ENCODE data around the gene IRAG1.
A peak's percentile ranks its signal among the peaks of the same experiment; 100 is the strongest.

The IRAG1 gene

GRCh38 chr11:10674911-10675440 lies 18.6 kb downstream of the IRAG1 start (continued):
- no peak for TF ChIP-seq ZNF184 (tag by site-specific recombination; IDR thresholded peaks at IDR 0.05)
- no peak for TF ChIP-seq ZNF239 (tag by site-specific recombination; IDR thresholded peaks at IDR 0.05)
- no peak for TF ChIP-seq ZNF776 (tag by site-specific recombination; IDR thresholded peaks at IDR 0.05; ENCODE audit: borderline replicate concordance)
- TF ChIP-seq ZBTB1 (tag by site-specific recombination; IDR thresholded peaks at IDR 0.05): no peak
- no peak for TF ChIP-seq ZNF48 (tag by site-specific recombination; IDR thresholded peaks at IDR 0.05)
- no peak for TF ChIP-seq YY2 (tag by site-specific recombination; IDR thresholded peaks at IDR 0.05)
- TF ChIP-seq ZNF280D (tag by site-specific recombination; IDR thresholded peaks at IDR 0.05): no peak

- Histone ChIP-seq H3K36me3 (ENCODE audit: control insufficient read depth in 2 of 2, insufficient read depth in 1 of 2, low read length in 2 of 2) (no peaks in the 10 kb centered on the region), H3K27ac (ENCODE audit: extremely low read depth, low read depth, low read length) (no peak overlapping the region), H3K4me1 (ENCODE audit: control insufficient read depth, insufficient read depth, low read length) (no peaks in the 10 kb centered on the region; the same call in 1 of the 2 replicates), H3K4me3 (ENCODE audit: low read depth, low read length) (no peak overlapping the region), H3K9me3 (ENCODE audit: control insufficient read depth, insufficient read depth, low read depth, low read length) (no peaks in the 10 kb centered on the region)
- TF ChIP-seq ZBTB6 (tag by site-specific recombination; IDR thresholded peaks at IDR 0.05): no peak
- TF ChIP-seq PRDM10 (tag by site-specific recombination; IDR thresholded peaks at IDR 0.05): peak; percentile 32; the same call in 1 of the 2 replicates
- TF ChIP-seq ZBTB1 (tag by site-specific recombination; IDR thresholded peaks at IDR 0.05): no peak
- no peak for TF ChIP-seq ZNF114 (tag by site-specific recombination; IDR thresholded peaks at IDR 0.05)
- CTCF ChIA-PET: interaction anchor here (0.6 to 0.7 kb wide), 2 partner anchors 37 to 964 kb away, joined by 3 read pairs; no protein-coding TSS in a partner anchor
- POLR2A ChIA-PET: no interaction called here
Observed at GRCh38 chr11:10674440-10674855, 19.1 kb downstream of the IRAG1 start.

DNA sequence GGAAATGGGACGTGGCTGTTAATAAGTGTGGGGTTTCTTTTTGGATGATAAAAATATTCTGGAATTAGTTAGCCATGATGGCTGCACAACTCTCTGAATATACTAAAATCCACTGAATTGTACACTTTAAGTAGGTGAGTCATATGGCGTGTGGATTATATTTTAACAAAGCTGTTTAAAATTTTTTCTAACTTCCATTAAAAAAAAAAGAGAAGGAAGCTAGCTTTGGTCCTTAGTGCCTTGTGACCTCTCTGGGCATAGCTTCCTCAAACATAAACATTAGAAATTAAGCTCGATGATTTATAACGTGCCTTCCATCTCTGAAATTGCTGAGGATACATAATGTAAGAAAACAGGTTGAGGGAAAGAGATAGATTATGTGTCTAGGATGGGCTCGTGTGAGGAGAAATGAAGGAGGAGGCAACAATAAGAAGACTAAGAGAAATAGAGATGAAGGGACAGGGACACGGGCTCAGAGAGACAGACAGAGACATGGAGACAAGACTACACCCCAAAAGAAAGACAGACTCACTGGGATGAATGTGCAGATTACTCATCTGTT lies 20.0 kb downstream of the IRAG1 start:
- H3K27ac ChIP-seq (ENCODE audit: extremely low read depth, low read depth, low read length): no peak overlapping the region
- no peaks in the 10 kb centered on the region for H3K9me3 ChIP-seq (ENCODE audit: control insufficient read depth, insufficient read depth, low read depth, low read length)
- no peak overlapping the region for H3K4me3 ChIP-seq (ENCODE audit: low read depth, low read length)
- no peaks in the 10 kb centered on the region for H3K36me3 ChIP-seq (ENCODE audit: control insufficient read depth in 2 of 2, insufficient read depth in 1 of 2, low read length in 2 of 2)
- ChIA-PET POLR2A (no interaction called here), CTCF (interaction anchor here (0.6 kb wide), 1 partner anchor 963 kb away, joined by 3 read pairs; no protein-coding TSS in a partner anchor)
- H3K4me1 ChIP-seq (ENCODE audit: control insufficient read depth, insufficient read depth, low read length): no peaks in the 10 kb centered on the region; the same call in 1 of the 2 replicates
- TF ChIP-seq ZBTB44 (tag by site-specific recombination; IDR thresholded peaks at IDR 0.05) (no peak), ZNF223 (tag by site-specific recombination; IDR thresholded peaks at IDR 0.05) (no peak), ZNF121 (tag by site-specific recombination; IDR thresholded peaks at IDR 0.05) (no peak), ZNF155 (tag by site-specific recombination; IDR thresholded peaks at IDR 0.05) (no peak), ZNF394 (tag by site-specific recombination; IDR thresholded peaks at IDR 0.05; ENCODE audit: borderline replicate concordance) (no peak), IKZF3 (tag by site-specific recombination; IDR thresholded peaks at IDR 0.05) (no peak), ZNF704 (tag by site-specific recombination; IDR thresholded peaks at IDR 0.05) (no peak), ZNF529 (tag by site-specific recombination; IDR thresholded peaks at IDR 0.05; ENCODE audit: insufficient replicate concordance) (no peak), ZNF510 (tag by site-specific recombination; IDR thresholded peaks at IDR 0.05; ENCODE audit: insufficient replicate concordance) (no peak), ZNF350 (tag by site-specific recombination; IDR thresholded peaks at IDR 0.05) (no peak), GFI1B (tag by site-specific recombination; IDR thresholded peaks at IDR 0.05) (no peak), ZNF670 (tag by site-specific recombination; IDR thresholded peaks at IDR 0.05; ENCODE audit: low read depth) (no peak)
